ENCODE measurements around the gene EIF5.
A peak's percentile ranks its signal among the peaks of the same experiment; 100 is the strongest.

The EIF5 gene

DNA sequence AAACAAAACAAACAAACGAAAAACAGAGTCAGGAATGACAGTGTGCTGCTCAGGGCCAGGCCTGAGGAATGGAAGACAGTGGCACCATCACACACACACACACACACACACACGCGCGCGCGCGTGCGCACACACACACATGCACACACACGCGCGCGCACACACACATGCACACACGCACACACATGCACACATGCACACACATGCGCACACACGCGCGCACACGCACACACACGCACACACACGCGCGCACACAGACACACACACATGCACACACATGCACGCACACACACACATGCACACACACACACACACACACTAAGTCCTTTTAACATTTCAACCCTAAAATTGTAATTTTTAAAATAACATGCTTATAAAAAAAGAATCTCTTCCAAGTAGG lies 38.0 kb downstream of the EIF5 start:
- CTCF ChIA-PET = no interaction called here
- no peaks in the 10 kb centered on the region for H3K9me3 ChIP-seq (ENCODE audit: control insufficient read depth, insufficient read depth, low read depth, low read length)
- no peak overlapping the region for H3K4me3 ChIP-seq (ENCODE audit: low read depth, low read length)
- no peaks in the 10 kb centered on the region for H3K36me3 ChIP-seq (ENCODE audit: control insufficient read depth in 2 of 2, insufficient read depth in 1 of 2, low read length in 2 of 2)
- POLR2A ChIA-PET = no interaction called here
- no peak overlapping the region for H3K27ac ChIP-seq (ENCODE audit: extremely low read depth, low read depth, low read length)
- TF ChIP-seq ZNF16 (tag by site-specific recombination; IDR thresholded peaks at IDR 0.05; ENCODE audit: low read depth) (no peak), ZNF2 (tag by site-specific recombination; IDR thresholded peaks at IDR 0.05) (peak; percentile 60; the same call in 1 of the 2 replicates), HOXD13 (CRISPR knock-in tag; IDR thresholded peaks at IDR 0.05; ENCODE audit: borderline replicate concordance) (no peak), ZSCAN4 (tag by site-specific recombination; IDR thresholded peaks at IDR 0.05) (peak; percentile 100)
- no peaks in the 10 kb centered on the region for H3K4me1 ChIP-seq (ENCODE audit: control insufficient read depth, insufficient read depth, low read length)

- Histone ChIP-seq H3K27ac (ENCODE audit: extremely low read depth, low read depth, low read length) (no peak overlapping the region), H3K9me3 (ENCODE audit: control insufficient read depth, insufficient read depth, low read depth, low read length) (no peaks in the 10 kb centered on the region), H3K36me3 (ENCODE audit: control insufficient read depth in 2 of 2, insufficient read depth in 1 of 2, low read length in 2 of 2) (no peaks in the 10 kb centered on the region), H3K4me3 (ENCODE audit: low read depth, low read length) (no peak overlapping the region), H3K4me1 (ENCODE audit: control insufficient read depth, insufficient read depth, low read length) (no peaks in the 10 kb centered on the region)
- ChIA-PET CTCF (interaction anchor here (0.6 kb wide), 2 partner anchors 77 to 678 kb away, joined by 5 to 7 read pairs; no protein-coding TSS in a partner anchor), POLR2A (no interaction called here)
- TF ChIP-seq ZNF600 (tag by site-specific recombination; IDR thresholded peaks at IDR 0.05) (0 out of 2 replicates have a peak, but pooled peaks have one; percentile 20), ZNF555 (tag by site-specific recombination; conservative IDR thresholded peaks at IDR 0.05) (no peak), ZNF362 (tag by site-specific recombination; IDR thresholded peaks at IDR 0.05) (peak; percentile 71; the same call in 1 of the 2 replicates)
Observed at GRCh38 chr14:103372552-103373304, 38.7 kb downstream of the EIF5 start.

GRCh38 chr14:103374121-103374520 lies 40.1 kb downstream of the EIF5 start:
- no peak for TF ChIP-seq ZNF585B (tag by site-specific recombination; IDR thresholded peaks at IDR 0.05)
- H3K36me3 ChIP-seq (ENCODE audit: control insufficient read depth in 2 of 2, insufficient read depth in 1 of 2, low read length in 2 of 2) = no peaks in the 10 kb centered on the region
- H3K27ac ChIP-seq (ENCODE audit: extremely low read depth, low read depth, low read length) = no peak overlapping the region
- ChIA-PET CTCF (interaction anchor here (0.9 kb wide), 1 partner anchor 16 kb away, joined by 3 read pairs; no protein-coding TSS in a partner anchor), POLR2A (interaction anchor here (0.8 to 1.3 kb wide), 2 partner anchors 29 to 40 kb away, joined by 3 read pairs; partner anchors contain the start of gene EIF5)
- H3K4me3 ChIP-seq (ENCODE audit: low read depth, low read length) = no peak overlapping the region
- no peaks in the 10 kb centered on the region for H3K9me3 ChIP-seq (ENCODE audit: control insufficient read depth, insufficient read depth, low read depth, low read length)
- no peaks in the 10 kb centered on the region for H3K4me1 ChIP-seq (ENCODE audit: control insufficient read depth, insufficient read depth, low read length)

DNA sequence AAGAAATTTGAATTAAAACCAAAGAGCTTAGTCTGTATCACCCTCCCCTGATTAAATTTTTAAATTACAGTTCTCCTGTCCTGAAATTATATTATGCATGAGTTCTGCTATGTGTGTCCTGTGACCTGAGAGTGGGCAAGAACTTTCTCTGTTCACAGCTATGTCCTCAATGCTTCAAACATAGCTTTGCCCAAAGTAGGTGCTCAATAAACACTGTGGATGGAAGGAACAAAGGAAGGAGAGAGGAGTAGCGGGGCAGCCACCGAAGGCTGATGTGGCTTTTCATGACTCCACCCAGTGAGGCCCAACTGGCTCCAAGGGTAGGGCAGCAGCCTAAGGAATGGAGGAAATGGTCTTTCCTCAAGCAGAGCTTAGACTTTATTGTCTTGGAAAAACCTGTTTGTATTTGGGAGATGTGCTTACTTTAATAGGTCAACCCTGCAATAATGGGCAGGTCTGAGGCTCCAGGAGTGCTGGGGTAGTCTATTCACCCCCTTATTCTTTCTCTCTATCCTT lies 43.5 kb downstream of the EIF5 start:
- no peak overlapping the region for H3K4me3 ChIP-seq (ENCODE audit: low read depth, low read length)
- CTCF ChIA-PET = interaction anchor here (0.6 to 1.1 kb wide), 2 partner anchors 13 to 72 kb away, joined by 3 read pairs; no protein-coding TSS in a partner anchor
- H3K9me3 ChIP-seq (ENCODE audit: control insufficient read depth, insufficient read depth, low read depth, low read length) = no peaks in the 10 kb centered on the region
- TF ChIP-seq ZNF664 (tag by site-specific recombination; IDR thresholded peaks at IDR 0.05) = peak; percentile 86
- no peak for TF ChIP-seq ZSCAN16 (tag by site-specific recombination; IDR thresholded peaks at IDR 0.05)
- no peak for TF ChIP-seq ZNF548 (tag by site-specific recombination; IDR thresholded peaks at IDR 0.05)
- TF ChIP-seq ZNF624 (tag by site-specific recombination; IDR thresholded peaks at IDR 0.05) = no peak
- TF ChIP-seq ZNF23 (tag by site-specific recombination; IDR thresholded peaks at IDR 0.05; ENCODE audit: borderline replicate concordance) = no peak
- TF ChIP-seq ZNF140 (tag by site-specific recombination; IDR thresholded peaks at IDR 0.05) = no peak
- H3K27ac ChIP-seq (ENCODE audit: extremely low read depth, low read depth, low read length) = no peak overlapping the region
- H3K4me1 ChIP-seq (ENCODE audit: control insufficient read depth, insufficient read depth, low read length) = no peaks in the 10 kb centered on the region
- no peaks in the 10 kb centered on the region for H3K36me3 ChIP-seq (ENCODE audit: control insufficient read depth in 2 of 2, insufficient read depth in 1 of 2, low read length in 2 of 2)
- POLR2A ChIA-PET = interaction anchor here (1.6 kb wide), 1 partner anchor 44 kb away, joined by 8 read pairs; the partner anchor contains the start of gene EIF5
